Endothelial cell of umbilical vein (primary cell): ENCODE measurements around the gene PPP4R4. TPM values are rescaled to one million over a fixed set of nuclear protein-coding genes. Genes with fewer than 3 reads are reported as not detected.

Source experiments
- BruUV-seq: library from RNA; stranded (reverse); fragments of 400-500 nt; replicated peaks from 2 replicates; lab custom pipeline; 2021; lab: Mats Ljungman, UMichigan
- CTCF ChIA-PET: fragments of 300-600, 350-600 bp; sonication (Branson Sonifier 250); formaldehyde crosslinking; loops from one replicate; lab custom pipeline; 2021; ENCODE audit warnings: antibody characterized with exemption, inconsistent platforms; lab: Charles Lee
- POLR2A ChIA-PET: fragments of 300-600, 350-600 bp; sonication (Branson Sonifier 250); formaldehyde crosslinking; loops from one replicate; lab custom pipeline; 2021; ENCODE audit warnings: antibody characterized with exemption, inconsistent platforms; lab: Charles Lee
- DNase-seq: peaks from one replicate; pipeline ENCODE4 v3.0.0-alpha.2; 2011; ENCODE audit warnings: low read depth, low spot score
- FAIRE-seq: peaks from 2 replicates; lab custom pipeline; 2011; peaks lifted over from hg19 to GRCh38; lab: Jason Lieb, UNC
- H2AFZ ChIP-seq: 2 replicates; pipeline ENCODE4 v1.6.0; 2012; ENCODE audit warnings: low read depth, low read length, control low read depth, inconsistent platforms
- H3K27ac ChIP-seq: 2 replicates; pipeline ENCODE4 v1.5.1; 2011; ENCODE audit warnings: low read depth, mild to moderate bottlenecking, control low read depth, low read length, moderate library complexity; ENCODE audit not compliant: insufficient read depth
- H3K27me3 ChIP-seq, 2 experiments: 2 replicates each; pipeline versions ENCODE4 v1.6.0 to v1.6.1; 2011; ENCODE audit warnings: low read length in 2 of 2, mixed read lengths in 1 of 2; ENCODE audit not compliant: control insufficient read depth in 2 of 2, insufficient read depth in 2 of 2
- H3K36me3 ChIP-seq, 2 experiments: 2 replicates in 1 of 2; 3 replicates in 1 of 2; pipeline ENCODE4 v1.5.1; 2011; ENCODE audit warnings: low read length in 2 of 2, mild to moderate bottlenecking in 1 of 2, moderate library complexity in 1 of 2; ENCODE audit not compliant: control insufficient read depth in 2 of 2, insufficient read depth in 2 of 2; ENCODE audit errors: extremely low read depth in 1 of 2
- H3K4me1 ChIP-seq: 3 replicates; pipeline ENCODE4 v1.5.1; 2011; ENCODE audit warnings: mild to moderate bottlenecking, low read length; ENCODE audit not compliant: control insufficient read depth, insufficient read depth; ENCODE audit errors: extremely low read depth
- H3K4me2 ChIP-seq: 2 replicates; pipeline ENCODE4 v1.6.1; 2011; ENCODE audit warnings: low read length, control low read depth, mixed read lengths; ENCODE audit not compliant: insufficient read depth
- H3K4me3 ChIP-seq, 3 experiments: fragments of 200-600 bp in 1 of 3; sonication (generic), shearing (Covaris generic) in 1 of 3; replicated peaks in 1 of 3; 2 replicates each; pipeline ENCODE4 v1.5.1; 2011 to 2016; ENCODE audit warnings: control low read depth in 3 of 3, low read length in 3 of 3, mild to moderate bottlenecking in 2 of 3, inconsistent platforms in 1 of 3, low read depth in 1 of 3, moderate library complexity in 1 of 3; ENCODE audit not compliant: insufficient read depth in 1 of 3
- H3K79me2 ChIP-seq: 2 replicates; pipeline ENCODE4 v1.6.0; 2012; ENCODE audit warnings: low read length, inconsistent platforms; ENCODE audit not compliant: control insufficient read depth, insufficient read depth
- H3K9ac ChIP-seq: replicated peaks from 2 replicates; pipeline ENCODE3; 2011; ENCODE audit warnings: low read length, control low read depth; ENCODE audit not compliant: insufficient read depth; ENCODE audit errors: extremely low read depth
- H3K9me1 ChIP-seq: replicated peaks from 3 replicates; pipeline ENCODE4 v1.6.0; 2011; ENCODE audit warnings: mild to moderate bottlenecking, low read length; ENCODE audit not compliant: control insufficient read depth, insufficient read depth; ENCODE audit errors: extremely low read depth
- H3K9me3 ChIP-seq: replicated peaks from 2 replicates; pipeline ENCODE4 v1.5.1; 2012; ENCODE audit warnings: low read length, inconsistent platforms; ENCODE audit not compliant: control insufficient read depth, insufficient read depth
- H4K20me1 ChIP-seq: replicated peaks from 2 replicates; pipeline ENCODE3; 2011; ENCODE audit warnings: mild to moderate bottlenecking, low read length; ENCODE audit not compliant: control insufficient read depth, insufficient read depth; ENCODE audit errors: extremely low read depth
- FOS ChIP-seq: IDR thresholded peaks from 2 replicates; pipeline ENCODE4 v1.6.1; 2011; ENCODE audit warnings: mild to moderate bottlenecking, low read length, moderate library complexity, borderline replicate concordance; ENCODE audit not compliant: insufficient read depth
- GATA2 ChIP-seq: IDR thresholded peaks from 2 replicates; pipeline ENCODE4 v1.7.0; 2011; ENCODE audit warnings: low read depth, mild to moderate bottlenecking, moderate library complexity, mixed read lengths, low read length; ENCODE audit not compliant: insufficient read length, insufficient read depth
- JUN ChIP-seq: IDR thresholded peaks from 2 replicates; pipeline ENCODE4 v1.6.1; 2011; ENCODE audit warnings: borderline replicate concordance, low read depth; ENCODE audit not compliant: insufficient read length, insufficient read depth
- MAX ChIP-seq: IDR thresholded peaks from 2 replicates; pipeline ENCODE4 v1.6.1; 2011; ENCODE audit not compliant: insufficient read depth, insufficient read length
- MYC ChIP-seq: IDR thresholded peaks from one replicate; pipeline ENCODE4 v1.6.1; 2011; ENCODE audit warnings: mild to moderate bottlenecking, low read depth, low read length
- POLR2A ChIP-seq: IDR thresholded peaks from 2 replicates; pipeline ENCODE4 v1.6.1; 2012; ENCODE audit warnings: low read depth, mild to moderate bottlenecking, control low read depth, low read length
- POLR2AphosphoS5 ChIP-seq: IDR thresholded peaks from 2 replicates; pipeline ENCODE4 v1.6.1; 2012; ENCODE audit warnings: low read depth, mild to moderate bottlenecking, control low read depth, low read length, moderate library complexity; ENCODE audit not compliant: insufficient read depth
- dilution Hi-C: fragments of 300-500 bp; cut with MboI; formaldehyde crosslinking; loops from one replicate; pipeline ENCODE4 v1.15.0; 2019; ENCODE audit warnings: low sequenced_read_pairs; ENCODE audit not compliant: extremely low pct_ligation_motif_present
- intact Hi-C: fragments of 100-400 bp; cut with micrococcal nuclease; formaldehyde crosslinking; loops from one replicate; pipeline ENCODE4 v1.10.0; 2022
- polyA plus RNA-seq, 4 experiments: library from polyadenylated mRNA; depleted of rRNA in 3 of 4; stranded (reverse) in 3 of 4; unstranded in 1 of 4; fragments of >200 nt; gene quantifications; 2 replicates each; pipeline versions ENCODE4 v1.2.1 to v1.2.3, GENCODE V29; 2011 to 2012; ENCODE audit warnings: missing spikeins in 1 of 4
- total RNA-seq: library from RNA; stranded (reverse); gene quantifications from 2 replicates; pipeline ENCODE4 v1.2.3, GENCODE V29; 2021
- TF ChIP-seq, protein P1 (sequence below), 2 donors: IDR thresholded peaks; 1 replicate in 1 of 2; 2 replicates in 1 of 2; pipeline ENCODE4 v1.5.1; 2011; ENCODE audit warnings: low read length in 2 of 2, mild to moderate bottlenecking in 2 of 2, moderate library complexity in 2 of 2, control low read depth in 1 of 2, inconsistent platforms in 1 of 2, low read depth in 1 of 2; ENCODE audit not compliant: insufficient read depth in 1 of 2; ENCODE audit errors: extremely low read depth in 1 of 2

PPP4R4 gene
- total and polyA plus RNA-seq, 2 donors (not counting 3 experiments of a cell fraction or from before 2014, with no cell fraction given) = not detected

GRCh38 chr14:94291906-94292525 lies 117.9 kb downstream of the PPP4R4 start:
- TF ChIP-seq MAX (no peak), FOS (no peak), GATA2 (no peak), MYC (no peak)
- TF ChIP-seq, protein P1, sequence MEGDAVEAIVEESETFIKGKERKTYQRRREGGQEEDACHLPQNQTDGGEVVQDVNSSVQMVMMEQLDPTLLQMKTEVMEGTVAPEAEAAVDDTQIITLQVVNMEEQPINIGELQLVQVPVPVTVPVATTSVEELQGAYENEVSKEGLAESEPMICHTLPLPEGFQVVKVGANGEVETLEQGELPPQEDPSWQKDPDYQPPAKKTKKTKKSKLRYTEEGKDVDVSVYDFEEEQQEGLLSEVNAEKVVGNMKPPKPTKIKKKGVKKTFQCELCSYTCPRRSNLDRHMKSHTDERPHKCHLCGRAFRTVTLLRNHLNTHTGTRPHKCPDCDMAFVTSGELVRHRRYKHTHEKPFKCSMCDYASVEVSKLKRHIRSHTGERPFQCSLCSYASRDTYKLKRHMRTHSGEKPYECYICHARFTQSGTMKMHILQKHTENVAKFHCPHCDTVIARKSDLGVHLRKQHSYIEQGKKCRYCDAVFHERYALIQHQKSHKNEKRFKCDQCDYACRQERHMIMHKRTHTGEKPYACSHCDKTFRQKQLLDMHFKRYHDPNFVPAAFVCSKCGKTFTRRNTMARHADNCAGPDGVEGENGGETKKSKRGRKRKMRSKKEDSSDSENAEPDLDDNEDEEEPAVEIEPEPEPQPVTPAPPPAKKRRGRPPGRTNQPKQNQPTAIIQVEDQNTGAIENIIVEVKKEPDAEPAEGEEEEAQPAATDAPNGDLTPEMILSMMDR (IDR thresholded peaks at IDR 0.05; ENCODE audit: extremely low read depth in 1 of 2, insufficient read depth in 1 of 2, low read depth in 1 of 2, low read length in 2 of 2) = no peak
- Histone ChIP-seq H3K9me3 (no peaks in the 10 kb centered on the region), H3K4me1 (no peaks in the 10 kb centered on the region), H4K20me1 (no peaks in the 10 kb centered on the region), H3K9me1 (no peaks in the 10 kb centered on the region), H3K36me3 (no peaks in the 10 kb centered on the region), H3K27me3 (no peaks in the 10 kb centered on the region), H3K27ac (no peak overlapping the region), H3K4me2 (no peak overlapping the region), H3K4me3 (no peak overlapping the region), H2AFZ (no peak overlapping the region), H3K79me2 (no peaks in the 10 kb centered on the region), H3K9ac (no peak overlapping the region)
- intact Hi-C loops (no loop called here), dilution Hi-C loops (no loop called here)
- no TSS peak for BruUV-seq
- POLR2A ChIA-PET = no interaction called here
- CTCF ChIA-PET = no interaction called here
- FAIRE-seq = no peak
- DNase-seq = no peak

- no peak for FAIRE-seq
- no peak overlapping the region for H3K4me3 ChIP-seq
- POLR2A ChIA-PET = no interaction called here
Observed at GRCh38 chr14:94292526-94292871, 118.4 kb downstream of the PPP4R4 start.

More at GRCh38 chr14:94292526-94292871, 118.4 kb downstream of the PPP4R4 start:
- CTCF ChIA-PET = no interaction called here
- no peak for DNase-seq
- no peaks in the 10 kb centered on the region for H3K9me1 ChIP-seq
- dilution Hi-C loops (no loop called here), intact Hi-C loops (no loop called here)
- H3K9me3 ChIP-seq = no peaks in the 10 kb centered on the region
- no peak overlapping the region for H3K9ac ChIP-seq
- no peaks in the 10 kb centered on the region for H3K79me2 ChIP-seq
- no TSS peak for BruUV-seq
- no peak overlapping the region for H3K27ac ChIP-seq
- no peak overlapping the region for H3K4me2 ChIP-seq
- H3K4me1 ChIP-seq = no peaks in the 10 kb centered on the region
- TF ChIP-seq FOS (no peak), POLR2A (no peak), MYC (no peak), GATA2 (no peak), POLR2AphosphoS5 (no peak), JUN (no peak), MAX (no peak)
- TF ChIP-seq, protein P1 (IDR thresholded peaks at IDR 0.05; ENCODE audit: extremely low read depth in 1 of 2, insufficient read depth in 1 of 2, low read depth in 1 of 2, low read length in 2 of 2) = no peak
- no peaks in the 10 kb centered on the region for H4K20me1 ChIP-seq
- H3K36me3 ChIP-seq = no peaks in the 10 kb centered on the region
- no peak overlapping the region for H2AFZ ChIP-seq
- H3K27me3 ChIP-seq = no peaks in the 10 kb centered on the region
